Left ventricle myocardium superior (tissue), 1 donor: ENCODE data around the gene ROBO1. TPM values are rescaled to one million over a fixed set of nuclear protein-coding genes. Genes with fewer than 3 reads are reported as not detected.

Experiments used
- ATAC-seq: fragments of 200-7000 bp; cut with Tn5 transposase; one replicate; pipeline ENCODE4 v1.9.1; 2020; ENCODE audit warnings: mild to moderate bottlenecking, moderate library complexity
- DNase-seq: peaks from one replicate; pipeline ENCODE4 v3.0.0-alpha.2; 2020
- intact Hi-C: fragments of 100-400 bp; cut with micrococcal nuclease; formaldehyde crosslinking; loops from one replicate; pipeline ENCODE4 v1.11.0; 2022
- total RNA-seq: library from RNA; stranded (reverse); fragmentation: NEBNext Ultra II Directional; extraction: Animal tissue kit (Norgen Biotek cat#: 25700); gene quantifications from one replicate; pipeline ENCODE4 v1.2.1, GENCODE V29; 2021
- donor health status: DM: no; HTN: yes; CAD: no; lungs with severe emphysema.

ROBO1 gene
- total RNA-seq, 1 donor from 2014 or later, result 6.0 TPM

- intact Hi-C loops, result no loop called here
- no peak for DNase-seq
- ATAC-seq, result no peak
Observed at GRCh38 chr3:78861156-78861555, 906.6 kb downstream of the ROBO1 start.

GRCh38 chr3:78860567-78860966 is 907.2 kb downstream of the ROBO1 start:
- DNase-seq, result no peak
- no peak for ATAC-seq
- intact Hi-C loops, result no loop called here

DNA sequence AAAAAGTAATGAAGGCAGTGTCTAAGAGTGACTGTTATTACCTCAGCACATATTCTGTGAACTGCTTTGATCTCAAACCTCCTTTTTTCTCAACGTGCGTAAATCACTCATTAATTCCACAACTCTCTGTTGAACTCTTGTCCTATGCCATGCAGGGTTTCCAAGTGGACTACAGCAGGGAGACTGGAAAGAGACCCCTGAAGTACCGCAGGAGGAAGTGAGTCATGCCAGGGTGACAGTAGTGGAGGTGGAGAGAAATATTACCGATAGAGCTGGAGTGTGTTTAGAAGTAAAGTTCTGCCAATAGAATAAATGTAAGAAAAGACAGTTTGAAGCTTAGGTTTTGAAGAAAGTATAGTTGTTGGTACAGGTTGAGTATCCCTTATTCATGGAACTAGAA is 908.9 kb downstream of the ROBO1 start:
- intact Hi-C loops, result no loop called here
- DNase-seq (no peak), ATAC-seq (no peak)

GRCh38 chr3:78858174-78858573 is 909.6 kb downstream of the ROBO1 start:
- intact Hi-C loops, result no loop called here
- DNase-seq, result no peak
- ATAC-seq, result no peak

- intact Hi-C loops, result no loop called here
- no peak for DNase-seq
- ATAC-seq, result no peak
Observed at GRCh38 chr3:78857494-78858111, 910.2 kb downstream of the ROBO1 start.

DNA sequence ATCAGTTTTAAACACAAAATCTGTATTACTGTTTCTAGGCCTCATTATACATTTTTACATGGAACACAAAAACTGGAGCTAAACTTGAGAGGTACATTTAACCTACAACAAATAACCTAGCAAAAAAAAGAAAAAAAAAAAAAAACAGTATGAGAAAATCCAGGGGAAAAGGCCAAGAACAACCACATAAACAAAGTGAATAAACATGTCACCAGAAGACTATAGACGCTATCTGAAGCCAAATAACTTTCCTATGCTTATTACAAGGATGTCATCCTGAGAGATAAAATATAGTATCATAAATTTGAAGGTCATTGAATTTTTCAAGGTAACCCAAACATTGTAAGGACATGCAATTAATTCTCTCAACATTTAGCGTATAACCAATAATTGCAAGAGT is 911.6 kb downstream of the ROBO1 start:
- no peak for ATAC-seq
- DNase-seq, result no peak

DNA sequence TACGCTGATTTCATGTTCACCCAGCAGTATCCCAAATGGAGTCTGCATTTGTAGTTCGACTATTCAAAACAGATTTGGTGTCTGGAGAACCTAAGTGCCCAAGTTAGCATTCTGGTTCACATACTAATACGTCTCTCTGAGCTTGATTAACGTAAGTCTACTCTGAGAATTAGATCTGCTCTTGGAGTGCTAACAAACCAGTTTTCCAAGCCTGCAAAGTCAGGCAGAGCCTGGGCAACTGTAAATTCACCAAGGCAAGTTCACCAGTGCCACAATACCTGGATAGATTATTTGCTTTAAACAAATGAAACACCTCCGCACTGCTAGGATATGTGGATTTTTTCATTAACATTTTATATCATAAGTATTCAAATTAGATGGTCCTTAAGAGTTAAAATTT is 912.6 kb downstream of the ROBO1 start:
- intact Hi-C loops, result no loop called here
- ATAC-seq, result no peak

More for the DNA sequence above, 911.6 kb downstream of the ROBO1 start:
- intact Hi-C loops, result no loop called here

GRCh38 chr3:78848392-78849288 is 919.2 kb downstream of the ROBO1 start:
- intact Hi-C loops, result no loop called here
- DNase-seq (no peak), ATAC-seq (no peak)

More for the DNA sequence above, 912.6 kb downstream of the ROBO1 start:
- no peak for DNase-seq

DNA sequence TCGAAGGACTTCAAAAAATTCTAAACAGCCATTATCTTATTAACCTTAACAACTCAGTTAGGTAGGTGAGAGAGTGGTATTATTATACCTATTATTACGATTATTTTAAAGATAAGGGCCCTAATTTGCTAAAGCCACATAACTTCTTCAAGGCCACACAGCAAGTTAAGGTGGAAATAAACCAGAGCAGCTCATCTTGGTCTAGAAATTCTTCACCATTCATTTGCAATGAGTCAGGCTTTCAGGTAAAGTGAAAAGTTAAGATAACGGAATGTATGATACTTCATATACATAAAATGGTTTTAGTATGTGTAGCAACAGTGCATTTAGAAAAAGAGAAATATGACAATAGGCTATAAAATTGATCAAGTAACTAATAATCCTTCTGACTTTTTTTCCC is 920.2 kb downstream of the ROBO1 start:
- intact Hi-C loops, result no loop called here
- no peak for ATAC-seq
- DNase-seq, result no peak

GRCh38 chr3:78847203-78847602 is 920.6 kb downstream of the ROBO1 start:
- no peak for ATAC-seq
- DNase-seq, result no peak
- intact Hi-C loops, result no loop called here

DNA sequence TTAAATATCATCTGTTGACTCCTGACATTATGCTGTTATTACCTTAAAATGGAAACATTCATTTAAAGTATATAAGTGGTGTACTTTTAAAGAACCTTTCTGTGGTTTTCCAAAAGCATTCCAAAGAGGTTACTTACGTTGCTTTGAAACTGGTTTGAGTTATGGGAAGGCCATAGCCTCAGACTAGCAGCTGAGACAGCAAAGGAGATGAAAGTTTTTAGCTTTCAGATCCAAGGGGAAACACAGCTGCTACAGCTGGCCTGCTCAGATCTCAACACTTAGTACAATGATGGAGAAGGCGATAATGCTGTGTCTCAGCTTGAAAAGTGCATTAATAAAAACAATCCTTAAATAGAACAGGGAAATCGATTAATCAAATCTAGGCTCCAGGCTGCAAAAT is 921.1 kb downstream of the ROBO1 start:
- ATAC-seq (peak; percentile 70), DNase-seq (no peak)
- intact Hi-C loops, result no loop called here

DNA sequence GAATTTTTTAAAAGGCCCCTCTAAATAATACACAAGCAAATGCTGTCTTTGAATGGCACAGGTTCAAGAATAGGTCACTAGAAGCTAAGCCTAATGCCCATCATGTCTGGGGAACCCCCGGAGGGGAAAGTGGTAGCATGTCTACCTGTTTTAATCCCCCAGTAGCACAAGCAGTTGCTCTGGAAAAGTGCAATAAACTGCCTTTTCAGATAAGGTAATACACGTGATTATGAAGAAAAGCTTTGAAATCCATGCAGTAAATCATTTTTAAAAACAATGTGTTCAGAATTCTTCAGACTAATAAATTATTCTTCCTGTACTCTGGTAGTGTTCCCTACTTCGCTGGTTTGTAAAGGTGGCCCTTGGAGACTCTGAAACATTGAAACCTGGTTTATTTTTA is 922.2 kb downstream of the ROBO1 start:
- intact Hi-C loops, result no loop called here
- no peak for ATAC-seq
- no peak for DNase-seq

DNA sequence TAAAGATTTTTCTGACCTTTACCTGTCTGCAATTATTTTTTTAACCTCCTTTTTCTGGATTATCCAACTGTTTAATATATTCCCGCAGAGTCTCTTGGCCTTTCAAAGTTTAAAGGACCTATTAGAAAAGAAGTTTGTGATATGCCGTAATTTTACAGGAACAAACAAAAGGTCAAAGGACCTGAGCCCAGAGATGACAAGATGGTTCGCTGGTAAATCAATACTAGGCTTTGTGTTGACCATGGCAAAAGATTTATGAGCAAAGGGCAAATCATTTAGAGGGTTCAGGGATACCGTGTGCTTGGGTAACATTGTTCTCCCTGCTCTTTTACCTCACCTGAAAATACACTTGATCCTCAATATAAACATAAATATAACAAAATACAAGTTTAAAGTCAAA is 923.5 kb downstream of the ROBO1 start:
- intact Hi-C loops, result no loop called here
- no peak for ATAC-seq
- DNase-seq, result no peak

- ATAC-seq (no peak), DNase-seq (no peak)
- intact Hi-C loops, result no loop called here
Observed at GRCh38 chr3:78839693-78840092, 928.1 kb downstream of the ROBO1 start.

GRCh38 chr3:78838362-78838761 is 929.4 kb downstream of the ROBO1 start:
- intact Hi-C loops, result no loop called here
- no peak for ATAC-seq
- DNase-seq, result no peak

GRCh38 chr3:78834910-78835309 is 932.9 kb downstream of the ROBO1 start:
- ATAC-seq (no peak), DNase-seq (no peak)
- intact Hi-C loops, result no loop called here

DNA sequence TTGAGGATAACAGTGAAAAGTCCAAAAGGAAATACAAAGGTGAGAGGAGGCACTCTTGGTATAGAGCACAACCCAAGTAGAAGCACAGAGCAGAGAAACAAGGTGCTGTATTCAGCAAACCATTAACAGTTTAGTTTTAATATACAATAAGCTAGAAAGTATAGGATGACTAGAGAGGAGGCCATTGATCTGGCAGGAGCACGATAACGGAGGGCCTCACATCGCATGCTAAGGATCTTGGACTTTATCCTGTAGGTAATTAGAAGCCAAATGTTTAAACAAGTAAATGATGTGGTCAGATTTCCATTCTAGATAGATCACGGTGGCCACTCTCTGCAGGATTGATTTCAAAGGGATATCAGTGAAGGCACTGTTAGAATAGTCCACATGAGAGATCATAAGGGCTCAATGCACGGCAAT is 935.0 kb downstream of the ROBO1 start:
- no peak for DNase-seq
- no peak for ATAC-seq
- intact Hi-C loops, result no loop called here

GRCh38 chr3:78831446-78831972 is 936.3 kb downstream of the ROBO1 start:
- no peak for DNase-seq
- intact Hi-C loops, result no loop called here
- ATAC-seq, result no peak

GRCh38 chr3:78830470-78830869 is 937.3 kb downstream of the ROBO1 start:
- DNase-seq (no peak), ATAC-seq (no peak)
- intact Hi-C loops, result no loop called here

DNA sequence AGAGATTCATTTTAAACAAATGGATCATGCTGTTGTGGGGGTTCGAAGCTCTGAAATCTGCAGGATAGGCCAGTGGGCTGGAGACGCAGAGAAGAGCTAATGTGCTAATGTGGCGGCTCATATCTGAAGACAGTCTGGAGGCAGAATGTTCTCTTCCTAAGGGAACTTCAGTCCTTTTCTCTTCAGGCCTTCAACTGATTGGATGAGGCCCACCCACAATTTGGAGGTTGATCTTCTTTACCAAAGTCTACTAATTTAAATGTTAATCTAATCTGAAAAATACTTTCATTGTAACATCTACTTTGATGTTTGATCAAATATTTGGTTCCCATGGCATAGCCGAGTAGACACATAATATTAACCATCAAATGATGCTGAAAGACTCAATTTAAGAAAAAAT is 940.2 kb downstream of the ROBO1 start:
- no peak for ATAC-seq
- DNase-seq, result no peak
- intact Hi-C loops, result no loop called here

DNA sequence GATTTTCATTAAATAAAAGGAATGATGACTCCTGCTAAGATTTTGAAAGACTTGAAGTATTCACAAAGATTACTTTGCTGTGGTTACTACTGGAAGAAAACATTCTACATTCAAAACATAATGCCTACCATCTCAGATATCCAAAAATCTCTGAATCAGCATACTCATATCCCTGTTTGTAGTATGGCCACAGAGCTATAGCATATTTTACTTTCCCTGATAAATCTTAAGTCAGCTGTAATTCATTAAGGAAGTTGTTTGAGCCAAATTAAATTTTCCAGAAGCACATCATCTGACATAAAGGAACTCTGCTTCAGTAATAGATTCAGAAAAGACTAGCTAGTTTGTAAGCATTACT is 942.0 kb downstream of the ROBO1 start:
- no peak for ATAC-seq
- intact Hi-C loops, result no loop called here
- DNase-seq, result no peak
